HG03521 (cell line): ENCODE data around the gene MCF2L.
"Not testable (repeated sequence)": the region's sequence is repeated elsewhere in the genome, so short reads cannot be mapped to it uniquely, and the experiment has no call there.

Source experiments
- ATAC-seq: cut with Tn5 transposase; IDR thresholded peaks from one replicate; pipeline ENCODE4 v1.9.1; 2021; ENCODE audit warnings: mild to moderate bottlenecking, moderate library complexity; ENCODE audit not compliant: unreplicated experiment

Gene MCF2L

DNA sequence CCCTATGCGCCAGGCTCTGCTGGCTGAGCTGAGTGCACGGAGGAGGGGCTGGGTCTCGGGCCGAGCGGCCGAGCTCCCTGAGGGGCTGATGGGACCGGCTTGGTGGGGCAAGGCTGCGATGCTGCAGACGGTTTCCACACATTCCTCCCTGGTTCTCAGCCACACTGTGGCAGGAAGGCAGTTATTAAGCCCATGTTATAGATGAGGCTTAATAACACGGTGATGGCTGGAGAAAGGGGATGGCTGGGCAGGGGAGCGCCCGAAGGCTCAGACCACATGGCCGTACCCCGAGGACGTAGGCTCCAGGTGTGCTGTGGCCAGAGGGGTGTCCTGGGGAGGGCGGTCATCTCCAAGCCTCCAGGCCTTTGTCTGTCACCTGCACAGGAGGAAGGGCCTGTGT, 58.6 kb downstream of the MCF2L start:
- no peak for ATAC-seq

DNA sequence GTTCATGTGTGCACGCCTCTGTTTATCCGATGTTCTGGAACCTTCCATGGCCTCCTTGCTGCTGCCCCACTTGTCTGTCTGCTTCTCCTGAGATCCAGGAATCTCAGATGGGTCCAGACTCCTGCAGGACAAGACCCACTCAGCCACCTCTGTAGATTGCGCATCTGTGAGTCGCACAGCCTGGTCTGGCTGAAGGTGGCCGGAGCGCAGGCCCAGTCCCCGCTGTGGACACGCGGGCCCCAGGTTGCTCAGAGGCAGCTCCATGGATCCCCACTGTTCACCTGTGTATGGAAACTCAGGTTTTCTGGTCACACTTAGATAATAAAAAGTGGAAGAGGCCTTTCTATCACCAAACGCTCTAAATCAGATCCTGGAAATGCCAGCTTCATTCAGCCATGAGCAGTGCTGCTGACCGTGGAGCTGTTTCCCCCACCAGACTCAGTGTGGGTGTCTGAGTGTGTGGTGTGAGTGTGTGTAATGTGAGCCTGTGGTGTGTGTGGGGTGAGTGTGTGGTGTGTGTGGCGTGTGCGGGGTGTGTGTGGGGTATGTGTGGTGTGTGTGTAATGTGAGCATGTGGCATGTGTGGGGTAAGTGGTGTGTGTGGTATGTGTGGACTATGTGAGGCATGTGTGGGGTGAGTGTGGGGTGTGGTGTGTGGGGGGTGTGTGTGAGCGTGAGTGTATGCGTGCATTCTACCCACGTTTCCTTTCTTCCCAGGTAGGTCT, 59.5 kb downstream of the MCF2L start:
- ATAC-seq: no peak

DNA sequence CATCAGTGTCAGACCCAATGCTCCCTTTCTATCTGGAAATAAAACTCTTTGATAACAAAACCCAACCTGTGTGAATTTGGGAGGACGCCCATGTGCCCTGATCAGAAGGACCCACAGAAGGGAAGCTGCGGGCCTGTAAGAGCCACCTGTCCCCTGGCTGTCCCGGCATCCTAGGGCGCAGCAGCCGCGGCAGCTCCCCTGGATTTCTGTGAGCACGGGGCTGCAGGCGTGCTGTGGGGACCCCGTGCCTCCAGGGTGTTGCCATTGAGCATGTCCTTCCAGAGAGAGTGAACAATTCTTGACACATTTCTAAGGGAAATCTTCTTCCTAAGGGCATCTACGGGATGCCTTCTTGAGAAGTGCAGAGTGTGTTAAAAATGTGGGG, 60.0 kb downstream of the MCF2L start:
- ATAC-seq: no peak

DNA sequence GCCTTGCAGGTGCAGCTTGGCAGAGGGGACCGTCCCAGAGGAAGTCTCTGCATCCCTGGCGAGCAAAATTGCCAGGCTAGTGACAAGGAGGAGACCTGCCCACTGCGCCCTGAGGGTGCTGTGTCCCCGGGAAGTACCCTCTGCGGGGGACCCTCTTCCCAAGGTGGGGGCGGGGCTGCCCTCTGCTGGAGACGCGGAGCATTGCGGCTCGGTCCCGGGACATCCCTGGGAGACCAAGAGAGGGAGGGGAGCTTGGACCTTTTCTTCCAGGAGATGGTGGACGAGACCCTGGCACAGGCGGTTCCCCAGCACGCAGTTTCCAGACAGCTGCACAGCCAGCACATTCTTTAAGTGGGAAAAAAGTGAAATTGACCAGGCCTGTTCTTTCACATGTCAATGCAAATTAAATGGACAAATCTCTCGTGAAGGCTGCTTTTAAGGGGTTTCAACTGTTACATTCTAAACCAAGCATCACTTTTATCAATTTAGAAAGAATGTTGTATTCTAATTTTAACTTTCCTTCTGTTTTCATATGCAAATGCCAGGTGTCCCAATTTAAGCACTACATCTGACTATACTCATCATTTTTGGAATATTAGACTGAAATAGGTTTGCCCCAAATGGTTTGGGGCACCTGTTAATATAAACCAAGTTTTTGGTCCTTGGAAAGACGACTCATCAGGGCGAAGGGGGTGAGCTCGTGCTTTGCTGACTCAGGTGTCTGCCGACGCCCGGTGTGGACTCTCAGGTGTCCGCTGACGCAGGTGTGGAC, 60.7 kb downstream of the MCF2L start:
- no peak for ATAC-seq

DNA sequence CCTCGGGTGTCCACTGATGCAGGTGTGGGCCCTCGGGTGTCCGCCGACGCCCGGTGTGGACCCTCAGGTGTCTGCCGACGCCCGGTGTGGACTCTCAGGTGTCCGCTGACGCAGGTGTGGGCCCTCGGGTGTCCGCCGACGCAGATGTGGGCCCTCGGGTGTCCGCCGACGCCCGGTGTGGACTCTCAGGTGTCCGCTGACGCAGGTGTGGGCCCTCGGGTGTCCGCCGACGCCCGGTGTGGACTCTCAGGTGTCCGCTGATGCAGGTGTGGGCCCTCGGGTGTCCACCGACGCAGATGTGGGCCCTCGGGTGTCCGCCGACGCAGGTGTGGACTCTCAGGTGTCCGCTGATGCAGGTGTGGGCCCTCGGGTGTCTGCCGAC, 61.2 kb downstream of the MCF2L start:
- not testable (repeated sequence) for ATAC-seq

DNA sequence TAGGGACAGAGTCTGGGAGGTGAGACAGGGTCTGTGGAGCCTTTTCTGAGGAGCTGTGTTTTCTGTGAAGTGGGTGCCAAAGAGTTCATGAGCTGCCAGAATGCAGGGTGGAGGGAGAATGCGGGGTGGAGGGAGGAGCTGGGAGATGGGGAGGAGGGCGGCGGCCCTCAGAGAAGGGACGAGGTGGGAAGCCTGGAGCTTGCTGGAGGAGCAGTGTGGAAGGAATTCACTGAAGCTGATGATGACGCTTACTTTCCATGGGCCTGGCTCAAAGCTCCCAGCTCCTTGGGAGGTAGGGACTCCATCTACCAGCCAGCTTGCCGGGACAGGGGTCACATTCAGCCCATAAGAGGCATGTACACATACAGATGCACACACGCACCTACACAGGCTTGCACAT, 62.5 kb downstream of the MCF2L start:
- no peak for ATAC-seq

DNA sequence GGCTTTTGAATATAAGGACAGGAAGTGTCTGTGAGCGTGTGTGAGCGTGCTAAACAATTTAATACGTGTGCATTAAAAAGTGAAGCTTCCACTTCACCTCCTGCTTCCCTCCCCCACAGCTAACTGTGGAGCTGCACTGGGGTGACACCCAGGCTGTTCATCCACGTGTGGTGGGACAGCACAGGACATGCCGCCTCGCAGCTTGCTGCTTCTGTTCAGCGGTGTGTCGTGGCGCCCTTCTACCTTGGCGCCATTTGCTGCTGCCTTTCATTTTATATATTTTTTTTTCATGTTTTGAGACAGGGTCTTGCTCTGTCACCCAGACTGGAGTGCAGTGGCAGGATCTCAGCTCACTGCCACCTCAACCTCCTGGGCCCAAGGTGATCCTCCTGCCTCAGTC, 63.3 kb downstream of the MCF2L start:
- no peak for ATAC-seq

DNA sequence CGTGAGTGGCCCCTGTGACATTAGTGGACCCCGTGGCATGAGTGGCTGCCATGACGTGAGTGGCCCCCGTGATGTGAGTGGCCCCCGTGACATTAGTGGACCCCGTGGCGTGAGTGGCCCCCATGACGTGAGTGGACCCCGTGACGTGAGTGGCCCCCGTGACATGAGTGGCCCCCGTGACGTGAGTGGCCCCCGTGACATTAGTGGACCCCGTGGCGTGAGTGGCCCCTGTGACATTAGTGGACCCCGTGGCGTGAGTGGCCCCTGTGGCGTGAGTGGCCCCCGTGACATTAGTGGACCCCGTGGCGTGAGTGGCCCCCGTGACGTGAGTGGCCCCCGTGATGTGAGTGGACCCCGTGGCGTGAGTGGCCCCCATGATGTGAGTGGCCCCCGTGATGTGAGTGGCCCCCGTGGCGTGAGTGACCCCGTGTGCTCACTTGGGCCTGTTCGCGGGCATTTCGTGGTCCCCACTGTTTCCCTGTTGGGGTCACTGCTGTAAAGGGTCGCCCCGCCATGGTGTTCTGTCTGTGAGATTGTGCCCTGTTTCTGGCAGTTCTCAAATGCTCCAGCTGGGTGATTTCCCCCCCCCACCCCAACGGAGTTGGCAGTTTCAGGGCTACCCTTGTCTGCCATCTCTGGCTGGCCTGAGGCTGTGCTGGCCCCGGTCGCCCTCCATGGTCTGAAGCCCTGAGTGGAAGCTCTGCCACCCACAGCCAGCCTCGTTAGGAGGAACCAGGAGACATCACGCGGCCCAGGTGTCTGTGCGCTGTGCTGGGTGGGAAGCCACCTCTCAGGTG, 64.2 kb downstream of the MCF2L start:
- no peak for ATAC-seq

DNA sequence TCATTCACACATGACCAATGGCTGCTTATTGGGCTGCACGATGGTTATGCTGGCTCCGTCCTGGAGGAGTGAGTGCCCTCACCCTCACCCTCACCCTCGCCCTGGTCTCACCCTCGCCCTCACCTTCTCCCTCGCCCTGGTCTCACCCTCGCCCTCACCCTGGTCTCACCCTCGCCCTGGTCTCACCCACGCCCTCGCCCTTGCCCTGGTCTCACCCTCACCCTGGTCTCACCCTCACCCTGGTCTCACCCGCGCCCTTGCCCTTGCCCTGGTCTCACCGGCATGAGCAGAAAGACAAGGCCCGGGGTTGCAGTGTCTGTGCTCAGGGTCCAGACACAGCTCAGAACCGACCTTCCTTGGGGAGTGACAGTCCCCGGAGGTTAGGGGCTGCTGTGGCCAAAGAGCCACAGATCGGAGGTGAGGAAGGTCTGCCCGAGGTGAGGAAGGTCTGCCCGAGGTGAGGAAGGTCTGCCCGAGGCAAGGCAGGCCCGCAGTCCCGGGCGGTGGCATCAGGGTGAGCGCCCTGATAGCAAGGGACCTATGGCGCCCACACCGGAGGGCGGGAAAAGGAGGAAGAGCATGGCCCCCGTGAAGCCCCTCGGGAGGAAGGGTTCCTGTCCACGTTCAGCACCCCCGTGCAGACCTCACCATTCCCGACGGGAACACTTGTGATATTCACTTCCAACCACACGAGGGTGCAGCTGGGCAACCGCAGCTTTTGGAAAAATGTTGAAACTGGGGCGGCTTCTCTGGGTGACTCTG, 65.6 kb downstream of the MCF2L start:
- no peak for ATAC-seq

DNA sequence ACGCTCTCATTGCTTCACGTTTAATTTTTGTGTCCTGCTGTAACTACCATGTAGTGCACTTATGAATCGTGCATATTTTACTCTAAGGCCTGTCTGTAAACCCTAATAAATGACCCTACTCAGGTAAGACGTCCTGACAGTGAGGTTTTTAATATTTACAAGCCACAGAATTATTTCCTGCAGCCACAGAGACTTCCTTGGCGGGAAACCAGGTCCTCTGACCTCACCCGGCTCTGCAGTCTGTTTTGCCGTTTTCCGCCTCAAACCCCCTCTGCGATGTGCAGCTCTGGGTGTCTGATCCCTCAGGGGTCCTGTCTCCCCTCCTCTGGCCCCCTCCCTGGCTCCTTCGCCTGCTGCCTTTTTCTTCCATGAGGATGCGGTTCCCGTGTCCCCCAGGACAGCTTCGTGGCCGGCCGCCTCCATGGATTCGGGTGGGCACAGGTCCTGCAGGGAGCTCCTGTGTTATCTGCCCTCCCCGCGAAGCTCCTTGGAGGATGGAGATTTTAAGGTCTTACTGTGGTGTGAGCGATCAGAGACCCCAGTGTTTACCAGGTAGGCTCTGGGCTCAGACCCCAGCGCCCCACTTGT, 66.3 kb downstream of the MCF2L start:
- ATAC-seq: no peak

DNA sequence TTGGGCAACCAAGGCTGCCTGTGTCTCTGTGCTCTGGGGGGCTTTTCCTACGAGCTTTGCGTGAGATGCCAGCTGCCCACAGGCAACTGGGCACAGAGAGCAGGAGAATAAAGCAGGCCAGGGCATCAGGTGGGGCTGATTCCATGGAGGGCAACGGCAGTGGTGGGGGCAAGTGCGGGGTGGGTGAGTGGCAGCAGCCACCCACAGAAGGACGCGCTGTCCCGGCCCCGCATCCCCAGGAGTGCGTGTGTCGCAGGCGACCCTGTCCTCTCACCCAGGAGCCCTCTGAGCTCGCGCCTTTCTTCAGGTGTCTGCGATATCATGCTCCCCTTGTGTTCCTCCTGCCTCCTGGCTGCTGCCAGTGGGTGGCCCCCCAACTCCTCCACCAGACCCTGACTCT, 67.4 kb downstream of the MCF2L start:
- ATAC-seq: no peak

DNA sequence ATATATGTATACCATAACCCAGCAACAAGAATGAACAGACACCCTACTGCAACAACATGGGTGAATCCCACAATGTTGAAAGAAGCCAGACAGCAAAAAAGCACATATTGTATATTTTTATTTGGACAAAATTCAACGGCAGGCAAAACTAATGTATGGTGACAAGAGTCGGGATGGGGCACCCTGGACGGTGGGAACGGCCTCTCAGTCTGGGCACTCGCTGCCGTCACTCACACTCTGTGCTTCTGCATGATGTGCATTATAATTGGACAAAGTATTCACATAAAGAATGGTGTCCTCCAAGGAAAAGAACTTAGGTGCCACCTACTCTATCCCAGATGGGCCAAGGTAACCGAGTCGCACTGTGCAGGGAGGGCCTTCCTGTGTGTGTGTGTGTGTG, 71.0 kb downstream of the MCF2L start:
- no peak for ATAC-seq

DNA sequence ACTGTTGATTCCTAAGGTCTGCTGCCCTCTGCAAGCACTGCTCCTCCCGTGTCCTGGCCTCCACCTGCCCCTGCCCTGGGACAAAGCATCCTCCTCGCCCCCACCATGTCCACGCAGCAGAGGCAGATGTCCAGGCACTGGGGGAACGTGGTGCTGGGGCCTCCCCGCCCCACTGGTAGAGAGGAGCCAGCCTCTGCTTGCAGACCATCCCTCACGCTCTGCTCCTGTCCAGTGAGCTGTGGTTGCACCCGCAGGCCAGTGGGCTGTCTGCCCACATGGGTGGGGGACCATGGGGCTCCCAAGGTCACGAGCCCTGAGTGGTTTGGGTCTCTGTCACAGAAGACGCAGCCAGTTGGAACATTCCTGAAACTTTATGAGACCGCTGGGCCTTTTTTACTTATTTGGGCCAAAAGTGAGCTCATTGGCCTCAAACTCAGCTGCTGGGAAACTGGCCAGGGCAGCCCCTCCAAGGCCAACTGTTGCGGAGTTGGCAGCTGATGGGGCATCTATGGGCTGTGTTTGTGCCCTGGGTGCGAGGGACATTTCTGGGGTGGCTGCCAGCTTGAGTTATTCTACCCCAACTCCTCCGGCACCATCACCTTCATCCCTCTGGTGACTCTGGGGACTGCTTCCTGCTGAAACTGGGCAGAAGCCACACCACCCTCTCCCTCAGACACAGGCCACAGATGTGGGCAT, 71.7 kb downstream of the MCF2L start:
- ATAC-seq: no peak

DNA sequence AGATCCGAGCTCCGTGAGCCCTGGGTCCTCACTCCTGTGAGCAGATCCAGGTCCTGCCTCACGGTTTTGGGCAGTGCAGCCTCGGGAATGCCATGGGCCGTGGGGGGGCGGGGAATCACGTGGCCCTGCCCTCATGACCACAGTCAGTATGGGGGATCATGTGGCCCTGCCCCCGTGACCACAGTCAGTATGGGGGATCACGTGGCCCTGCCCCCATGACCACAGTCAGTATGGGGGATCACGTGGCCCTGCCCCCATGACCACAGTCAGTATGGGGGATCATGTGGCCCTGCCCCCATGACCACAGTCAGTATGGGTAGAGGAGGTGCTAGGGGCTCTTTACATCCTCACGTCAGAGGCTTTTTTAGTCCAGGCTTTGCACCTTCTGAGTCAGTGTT, 72.3 kb downstream of the MCF2L start:
- no peak for ATAC-seq

DNA sequence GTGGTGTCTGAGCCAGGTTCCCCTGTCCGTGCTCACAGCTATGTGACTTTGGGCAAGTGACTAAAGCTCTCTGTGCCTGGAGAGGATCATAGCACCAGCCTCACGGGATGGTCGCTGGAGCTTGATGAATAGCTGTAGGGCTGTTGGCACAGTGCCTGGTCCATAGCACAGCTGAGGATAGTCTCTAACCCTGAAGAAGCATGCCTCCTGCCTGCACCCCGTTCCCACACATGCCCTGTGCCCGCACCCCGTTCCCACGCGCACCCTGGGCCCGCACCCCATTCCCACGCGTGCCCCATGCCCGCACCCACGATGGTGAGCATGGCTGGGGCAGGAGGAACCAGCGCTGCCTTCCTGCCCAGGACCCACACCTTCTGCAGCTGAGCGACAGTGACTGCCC, 72.9 kb downstream of the MCF2L start:
- no peak for ATAC-seq

DNA sequence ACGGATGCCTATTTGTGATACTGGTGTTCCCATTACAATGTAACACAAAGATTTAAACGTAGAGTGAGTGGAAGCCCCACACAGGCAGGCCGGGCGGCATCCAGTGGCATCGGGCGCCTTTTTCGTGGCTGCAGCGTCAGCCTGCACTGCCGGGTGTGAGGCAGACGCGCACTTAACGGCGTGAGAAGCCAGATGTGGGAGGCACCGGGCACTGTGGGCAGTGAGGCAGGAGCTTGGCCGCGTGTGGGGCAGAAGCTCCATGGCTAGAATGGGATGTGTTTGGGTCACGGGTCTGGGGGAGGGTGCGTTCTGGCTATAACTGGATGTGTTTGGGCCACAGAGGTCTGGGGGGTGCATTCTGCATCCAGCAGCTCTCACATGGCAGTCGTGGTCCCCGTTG, 73.4 kb downstream of the MCF2L start:
- ATAC-seq: no peak

DNA sequence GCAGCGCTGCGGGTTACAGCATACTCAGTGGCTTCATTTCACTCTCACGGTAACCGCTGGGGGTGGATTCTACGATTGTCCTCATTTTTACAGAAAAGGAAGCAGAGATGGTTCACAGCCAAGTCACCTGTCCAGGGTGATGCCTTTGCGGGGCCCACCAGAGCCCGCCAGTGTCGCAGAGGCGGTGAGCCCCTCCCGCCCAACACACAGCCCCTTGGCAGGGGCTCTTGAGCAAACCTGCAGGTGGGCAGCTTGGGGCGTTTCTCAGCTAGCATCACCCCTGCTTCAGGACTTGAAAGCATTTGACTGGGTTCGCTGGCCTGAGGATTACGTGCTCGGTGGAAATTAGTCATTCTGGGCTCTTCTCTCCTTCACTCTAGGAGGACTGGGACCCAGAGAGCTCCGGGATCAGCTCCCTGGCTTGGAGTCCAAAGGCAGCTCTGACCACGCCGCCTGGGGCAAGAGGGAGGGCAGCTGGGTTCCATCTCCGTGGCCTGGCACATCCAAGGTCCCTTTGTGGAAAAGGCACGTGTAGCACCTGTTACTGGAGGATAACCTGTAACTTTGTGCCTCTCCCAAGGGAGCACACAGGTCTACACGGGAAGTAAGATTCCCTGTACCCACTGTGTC, 74.1 kb downstream of the MCF2L start:
- ATAC-seq: no peak

DNA sequence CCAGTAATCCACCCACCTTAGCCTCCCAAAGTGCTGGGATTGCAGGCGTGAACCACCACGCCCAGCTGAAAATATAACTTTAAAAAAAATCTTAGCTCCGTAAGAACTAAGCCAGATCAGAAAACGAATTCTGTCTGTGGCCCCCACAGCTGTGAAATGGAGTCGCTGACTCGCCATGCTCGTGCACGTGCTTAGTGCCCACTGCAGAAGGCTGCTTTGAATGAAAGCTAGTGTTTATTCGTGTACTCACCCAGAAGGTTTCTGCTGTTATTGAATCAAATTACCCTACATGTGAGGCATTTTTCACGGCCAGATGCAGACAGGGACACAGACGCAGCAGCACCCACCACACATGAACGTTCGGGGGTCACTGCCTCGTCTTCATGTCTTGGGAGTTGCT, 74.9 kb downstream of the MCF2L start:
- no peak for ATAC-seq

DNA sequence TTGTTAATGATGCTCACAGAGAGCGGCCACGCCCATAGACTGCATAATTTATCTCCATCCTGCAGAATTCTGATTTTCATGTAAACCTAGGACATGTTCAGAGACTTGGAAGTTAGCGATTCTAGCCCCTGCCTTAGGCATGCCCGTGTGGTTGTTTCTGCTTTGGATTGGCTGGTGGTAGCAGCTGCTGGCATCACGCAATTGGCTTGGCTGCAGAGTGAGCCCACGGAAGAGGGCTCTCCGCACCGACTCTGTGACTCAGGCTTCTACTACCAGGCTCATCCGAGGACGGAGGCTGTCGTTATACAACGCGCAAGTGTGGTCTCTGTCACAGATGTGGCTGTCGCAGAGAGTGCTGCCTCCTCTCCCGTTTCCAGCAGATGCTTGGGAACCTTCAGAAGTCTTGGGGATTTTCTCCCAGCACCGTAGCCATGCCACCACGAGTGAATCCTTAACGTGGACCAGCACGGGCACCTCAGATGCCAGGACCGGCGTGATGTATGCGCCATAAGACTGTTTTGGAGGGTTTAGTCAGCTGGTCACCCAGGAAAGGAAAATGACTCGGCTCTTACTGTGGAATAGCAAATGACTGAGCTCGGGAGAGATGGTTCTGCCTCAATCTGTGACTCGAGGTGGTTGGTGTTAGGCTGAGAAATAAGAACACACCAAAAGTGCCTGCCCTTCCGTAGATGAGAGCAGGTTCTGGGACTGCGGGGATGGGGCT, 75.5 kb downstream of the MCF2L start:
- ATAC-seq: no peak
